B cell (primary cell): Measurements from ENCODE around the gene ZNF277. TPM values are rescaled to one million over a fixed set of nuclear protein-coding genes. Genes with fewer than 3 reads are reported as not detected.

Source experiments
- ATAC-seq: fragments of 200-7000 bp; cut with Tn5 transposase; one replicate; pipeline ENCODE4 v1.10.0; 2021; ENCODE audit warnings: low read depth, mild to moderate bottlenecking, moderate number of reproducible peaks, moderate library complexity
- CTCF ChIA-PET: fragments of 350-600 bp; sonication (Branson Sonifier 250); formaldehyde crosslinking; loops from one replicate; lab custom pipeline; 2021; ENCODE audit warnings: antibody characterized with exemption, inconsistent platforms; lab: Charles Lee
- POLR2A ChIA-PET: fragments of 350-600 bp; sonication (Branson Sonifier 250); formaldehyde crosslinking; loops from one replicate; lab custom pipeline; 2021; ENCODE audit warnings: antibody characterized with exemption; lab: Charles Lee
- DNase-seq: peaks from one replicate; pipeline ENCODE4 v3.0.0; 2013
- H2AFZ ChIP-seq: 2 replicates; pipeline ENCODE4 v1.6.1; 2012; ENCODE audit warnings: mild to moderate bottlenecking, low read depth, low read length; ENCODE audit not compliant: insufficient read depth, poor library complexity, severe bottlenecking
- H3K27ac ChIP-seq, 2 donors: 1 replicate in 1 of 2; 2 replicates in 1 of 2; pipeline ENCODE4 v1.5.1; 2012 to 2013; ENCODE audit warnings: low read length in 2 of 2, mild to moderate bottlenecking in 2 of 2, moderate library complexity in 1 of 2
- H3K27me3 ChIP-seq, 4 experiments: fragments of 200-600 bp in 1 of 4; sonication (generic) in 1 of 4; replicated peaks in 1 of 4; 1 replicate in 2 of 4; 2 replicates in 2 of 4; pipeline versions ENCODE4 v1.6.1 to v1.7.0; 2013 to 2016; ENCODE audit warnings: low read length in 3 of 4, mild to moderate bottlenecking in 2 of 4, mixed read lengths in 1 of 4, moderate library complexity in 1 of 4; ENCODE audit not compliant: insufficient read depth in 4 of 4, control insufficient read depth in 3 of 4; ENCODE audit errors: control extremely low read depth in 1 of 4
- H3K36me3 ChIP-seq, 2 experiments: replicated peaks in 1 of 2; 1 replicate in 1 of 2; 2 replicates in 1 of 2; pipeline versions ENCODE4 v1.6.1 to v1.7.1; 2013; ENCODE audit warnings: low read length in 1 of 2; ENCODE audit not compliant: insufficient read depth in 2 of 2, control insufficient read depth in 1 of 2; ENCODE audit errors: control extremely low read depth in 1 of 2, extremely low read depth in 1 of 2
- H3K4me1 ChIP-seq, 2 donors: fragments of 200-600 bp in 1 of 2; sonication (generic) in 1 of 2; 1 replicate in 1 of 2; 2 replicates in 1 of 2; pipeline versions ENCODE4 v1.5.1 to v1.6.1; 2013 to 2017; ENCODE audit warnings: low read length in 2 of 2; ENCODE audit not compliant: control insufficient read depth in 2 of 2, insufficient read depth in 2 of 2
- H3K4me2 ChIP-seq: replicated peaks from 2 replicates; pipeline ENCODE3; 2012; ENCODE audit warnings: mild to moderate bottlenecking, low read depth, low read length; ENCODE audit not compliant: poor library complexity, severe bottlenecking
- H3K4me3 ChIP-seq, 5 experiments: fragments of 200-600 bp in 1 of 5; sonication (generic) in 1 of 5; 1 replicate in 3 of 5; 2 replicates in 2 of 5; pipeline versions ENCODE4 v1.5.1 to v1.7.0; 2011 to 2016; ENCODE audit warnings: low read length in 4 of 5, mild to moderate bottlenecking in 4 of 5, low read depth in 2 of 5, control low read depth in 1 of 5, moderate library complexity in 1 of 5; ENCODE audit not compliant: insufficient read depth in 1 of 5; ENCODE audit errors: control extremely low read depth in 1 of 5, extremely low read depth in 1 of 5
- H3K79me2 ChIP-seq: fragments of 200-600 bp; sonication (generic); one replicate; pipeline ENCODE4 v1.6.0; 2016; ENCODE audit warnings: low read length; ENCODE audit not compliant: control insufficient read depth, insufficient read depth
- H3K9ac ChIP-seq: fragments of 200-600 bp; sonication (generic); 2 replicates; pipeline ENCODE4 v1.6.1; 2017; ENCODE audit warnings: mild to moderate bottlenecking, low read length, moderate library complexity
- H3K9me3 ChIP-seq, 3 donors: one replicate each; pipeline versions ENCODE4 v1.6.1 to v1.7.1; 2013; ENCODE audit warnings: low read length in 2 of 3; ENCODE audit not compliant: control insufficient read depth in 2 of 3, insufficient read depth in 1 of 3; ENCODE audit errors: control extremely low read depth in 1 of 3
- H4K20me1 ChIP-seq: 2 replicates; pipeline ENCODE4 v1.6.0; 2012; ENCODE audit warnings: mild to moderate bottlenecking, low read length; ENCODE audit not compliant: insufficient read depth, control insufficient read depth, poor library complexity, severe bottlenecking
- H3K27ac Mint-ChIP-seq: one replicate; pipeline ENCODE4 v1.8.0; 2021; ENCODE audit warnings: mixed read lengths
- H3K27me3 Mint-ChIP-seq: one replicate; pipeline ENCODE4 v1.8.0; 2021; ENCODE audit warnings: mixed read lengths
- H3K4me1 Mint-ChIP-seq: one replicate; pipeline ENCODE4 v1.8.0; 2021; ENCODE audit warnings: mixed read lengths
- H3K4me3 Mint-ChIP-seq: one replicate; pipeline ENCODE4 v1.8.0; 2021; ENCODE audit warnings: mixed read lengths
- H3K9me3 Mint-ChIP-seq: one replicate; pipeline ENCODE4 v1.8.0; 2022; ENCODE audit warnings: mixed read lengths; ENCODE audit not compliant: insufficient read depth
- EZH2 ChIP-seq: IDR thresholded peaks from 2 replicates; pipeline ENCODE4 v1.6.1; 2012; ENCODE audit warnings: borderline replicate concordance, low read depth, mild to moderate bottlenecking, moderate library complexity, low read length; ENCODE audit not compliant: insufficient read depth, poor library complexity, severe bottlenecking
- intact Hi-C: fragments of 100-400 bp; cut with micrococcal nuclease; formaldehyde crosslinking; loops from one replicate; pipeline ENCODE4 v1.10.0; 2022
- polyA plus RNA-seq: library from polyadenylated mRNA; depleted of rRNA; stranded (reverse); fragments of >200 nt; gene quantifications from 2 replicates; pipeline ENCODE4 v1.2.3, GENCODE V29; 2012
- total RNA-seq, 2 donors: library from RNA; stranded (reverse); fragments of 120-200 nt in 1 of 2; gene quantifications; 1 replicate in 1 of 2; 2 replicates in 1 of 2; pipeline versions ENCODE4 v1.2.3 to v1.2.4, GENCODE V29; 2013 to 2022
- TF ChIP-seq, protein P1 (sequence below): fragments of 200-600 bp; IDR thresholded peaks from one replicate; pipeline ENCODE4 v1.8.0; 2022; ENCODE audit warnings: antibody characterized with exemption, mild to moderate bottlenecking

ZNF277 gene
- total and polyA plus RNA-seq, 2 donors (not counting 1 experiment from before 2014, with no cell fraction given) = 9.5 to 18.6 TPM

DNA sequence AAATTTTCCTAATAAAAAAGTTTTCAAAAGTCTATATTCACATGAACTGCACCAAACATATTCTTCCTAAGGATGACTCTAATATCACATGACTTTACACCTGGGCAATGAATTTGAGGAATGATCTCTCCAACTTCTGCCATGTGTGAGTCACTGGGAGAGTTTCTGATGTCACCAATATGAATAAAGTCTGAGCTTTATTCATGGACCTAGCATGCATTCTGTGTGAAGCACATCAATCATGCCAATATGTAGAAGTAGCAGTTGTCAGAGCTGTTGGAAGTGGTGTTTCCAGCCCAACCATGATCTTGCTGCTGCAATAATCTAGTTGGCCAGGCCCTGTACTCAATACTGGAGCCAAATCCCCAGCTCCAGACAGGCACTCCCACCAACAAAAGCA, 152.0 kb downstream of the ZNF277 start:
- Histone ChIP-seq H2AFZ (no peak overlapping the region), H4K20me1 (no peaks in the 10 kb centered on the region), H3K27me3 (no peaks in the 10 kb centered on the region), H3K27ac (no peak overlapping the region), H3K36me3 (no peaks in the 10 kb centered on the region), H3K79me2 (no peaks in the 10 kb centered on the region), H3K9ac (no peak overlapping the region), H3K4me1 (no peaks in the 10 kb centered on the region), H3K4me2 (no peak overlapping the region), H3K9me3 (no peaks in the 10 kb centered on the region), H3K4me3 (no peak overlapping the region)
- POLR2A ChIA-PET = no interaction called here
- no peak overlapping the region for H3K27ac Mint-ChIP-seq
- intact Hi-C loops = no loop called here
- TF ChIP-seq, protein P1, sequence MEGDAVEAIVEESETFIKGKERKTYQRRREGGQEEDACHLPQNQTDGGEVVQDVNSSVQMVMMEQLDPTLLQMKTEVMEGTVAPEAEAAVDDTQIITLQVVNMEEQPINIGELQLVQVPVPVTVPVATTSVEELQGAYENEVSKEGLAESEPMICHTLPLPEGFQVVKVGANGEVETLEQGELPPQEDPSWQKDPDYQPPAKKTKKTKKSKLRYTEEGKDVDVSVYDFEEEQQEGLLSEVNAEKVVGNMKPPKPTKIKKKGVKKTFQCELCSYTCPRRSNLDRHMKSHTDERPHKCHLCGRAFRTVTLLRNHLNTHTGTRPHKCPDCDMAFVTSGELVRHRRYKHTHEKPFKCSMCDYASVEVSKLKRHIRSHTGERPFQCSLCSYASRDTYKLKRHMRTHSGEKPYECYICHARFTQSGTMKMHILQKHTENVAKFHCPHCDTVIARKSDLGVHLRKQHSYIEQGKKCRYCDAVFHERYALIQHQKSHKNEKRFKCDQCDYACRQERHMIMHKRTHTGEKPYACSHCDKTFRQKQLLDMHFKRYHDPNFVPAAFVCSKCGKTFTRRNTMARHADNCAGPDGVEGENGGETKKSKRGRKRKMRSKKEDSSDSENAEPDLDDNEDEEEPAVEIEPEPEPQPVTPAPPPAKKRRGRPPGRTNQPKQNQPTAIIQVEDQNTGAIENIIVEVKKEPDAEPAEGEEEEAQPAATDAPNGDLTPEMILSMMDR = no peak
- no peak for TF ChIP-seq EZH2
- ATAC-seq (no peak), DNase-seq (no peak)
- no peak overlapping the region for H3K4me3 Mint-ChIP-seq
- H3K9me3 Mint-ChIP-seq = peaks cover 3% of the 10 kb centered on the region
- CTCF ChIA-PET = no interaction called here
- H3K27me3 Mint-ChIP-seq = peaks cover 28% of the 10 kb centered on the region
- no peaks in the 10 kb centered on the region for H3K4me1 Mint-ChIP-seq

DNA sequence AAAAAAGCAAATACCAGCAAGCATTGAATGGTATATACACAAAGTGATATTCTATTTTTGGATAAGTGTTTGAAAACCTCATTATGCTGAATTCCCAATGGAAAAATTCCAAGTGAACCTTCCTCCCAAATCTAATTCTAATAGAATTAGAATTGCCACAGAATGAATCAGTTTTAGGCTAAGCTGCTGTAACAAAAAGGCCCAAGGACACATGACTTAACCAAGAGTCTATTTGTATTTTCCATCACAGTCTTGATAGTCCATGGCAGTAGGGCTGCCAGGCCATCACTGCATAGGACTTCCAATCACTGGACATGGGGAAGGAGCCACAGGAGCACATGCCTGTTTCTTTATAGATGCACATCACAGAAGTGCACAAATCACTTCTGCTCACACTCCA, 152.6 kb downstream of the ZNF277 start:
- CTCF ChIA-PET = no interaction called here

More for the DNA sequence above, 152.6 kb downstream of the ZNF277 start:
- ATAC-seq (no peak), DNase-seq (no peak)
- Histone ChIP-seq H3K9ac (no peak overlapping the region), H2AFZ (no peak overlapping the region), H3K4me1 (no peaks in the 10 kb centered on the region), H3K79me2 (no peaks in the 10 kb centered on the region), H3K27ac (no peak overlapping the region), H3K4me2 (no peak overlapping the region), H3K27me3 (no peaks in the 10 kb centered on the region), H3K36me3 (no peaks in the 10 kb centered on the region), H4K20me1 (no peaks in the 10 kb centered on the region), H3K9me3 (no peaks in the 10 kb centered on the region), H3K4me3 (no peak overlapping the region)
- no peak overlapping the region for H3K27ac Mint-ChIP-seq
- H3K4me1 Mint-ChIP-seq = no peaks in the 10 kb centered on the region
- intact Hi-C loops = no loop called here
- H3K4me3 Mint-ChIP-seq = no peak overlapping the region
- H3K27me3 Mint-ChIP-seq = peaks cover 31% of the 10 kb centered on the region
- TF ChIP-seq, protein P1 = no peak
- no peak for TF ChIP-seq EZH2
- POLR2A ChIA-PET = no interaction called here
- H3K9me3 Mint-ChIP-seq = peaks cover 3% of the 10 kb centered on the region
